Measurements from ENCODE around the gene RASAL2.

Gene RASAL2

GRCh38 chr1:178412400-178412770, 318.5 kb downstream of the RASAL2 start:
- H2AFZ ChIP-seq (ENCODE audit: low read depth, low read length, severe bottlenecking), result no peak overlapping the region
- no peak for TF ChIP-seq CTCF (IDR thresholded peaks at IDR 0.05; ENCODE audit: insufficient read depth, low read length, poor library complexity, severe bottlenecking)
- TF ChIP-seq EZH2phosphoT487 (conservative IDR thresholded peaks at IDR 0.05; ENCODE audit: low read length), result no peak
- no peak overlapping the region for H3K4me2 ChIP-seq (ENCODE audit: low read depth, low read length, poor library complexity, severe bottlenecking)
- no peaks in the 10 kb centered on the region for H3K27me3 ChIP-seq (ENCODE audit: low read length)
- no peaks in the 10 kb centered on the region for H3F3A ChIP-seq (ENCODE audit: insufficient read depth)
- no peaks in the 10 kb centered on the region for H3K9me3 ChIP-seq (ENCODE audit: insufficient read depth, low read length)
- no peak overlapping the region for H3K9ac ChIP-seq (ENCODE audit: low read length)
- no peaks in the 10 kb centered on the region for H3K79me2 ChIP-seq (ENCODE audit: insufficient read depth, low read length)
- no peak overlapping the region for H3K27ac ChIP-seq (ENCODE audit: low read depth, low read length)
- no peak overlapping the region for H3K4me3 ChIP-seq (ENCODE audit: insufficient read depth, low read length, poor library complexity, severe bottlenecking)
- H3K36me3 ChIP-seq (ENCODE audit: low read length), result no peaks in the 10 kb centered on the region
- H3K9me2 ChIP-seq (replicated peaks; ENCODE audit: insufficient read depth, low read length), result no peaks in the 10 kb centered on the region
- H4K20me1 ChIP-seq (ENCODE audit: low read depth, low read length), result no peaks in the 10 kb centered on the region

GRCh38 chr1:178417858-178418257, 324.0 kb downstream of the RASAL2 start:
- no peak overlapping the region for H2AFZ ChIP-seq (ENCODE audit: low read depth, low read length, severe bottlenecking)
- TF ChIP-seq CTCF (IDR thresholded peaks at IDR 0.05; ENCODE audit: insufficient read depth, low read length, poor library complexity, severe bottlenecking) (no peak), EZH2phosphoT487 (conservative IDR thresholded peaks at IDR 0.05; ENCODE audit: low read length) (no peak)
- H3K27ac ChIP-seq (ENCODE audit: low read depth, low read length), result no peak overlapping the region
- no peaks in the 10 kb centered on the region for H3K79me2 ChIP-seq (ENCODE audit: insufficient read depth, low read length)
- no peaks in the 10 kb centered on the region for H3K9me2 ChIP-seq (replicated peaks; ENCODE audit: insufficient read depth, low read length)
- H3K9me3 ChIP-seq (ENCODE audit: insufficient read depth, low read length), result no peaks in the 10 kb centered on the region
- no peak overlapping the region for H3K4me2 ChIP-seq (ENCODE audit: low read depth, low read length, poor library complexity, severe bottlenecking)
- H3K9ac ChIP-seq (ENCODE audit: low read length), result no peak overlapping the region
- no peaks in the 10 kb centered on the region for H3K27me3 ChIP-seq (ENCODE audit: low read length)
- no peaks in the 10 kb centered on the region for H4K20me1 ChIP-seq (ENCODE audit: low read depth, low read length)
- no peaks in the 10 kb centered on the region for H3F3A ChIP-seq (ENCODE audit: insufficient read depth)
- H3K4me3 ChIP-seq (ENCODE audit: insufficient read depth, low read length, poor library complexity, severe bottlenecking), result no peak overlapping the region
- no peaks in the 10 kb centered on the region for H3K36me3 ChIP-seq (ENCODE audit: low read length)

- no peaks in the 10 kb centered on the region for H4K20me1 ChIP-seq (ENCODE audit: low read depth, low read length)
- no peaks in the 10 kb centered on the region for H3F3A ChIP-seq (ENCODE audit: insufficient read depth)
- H2AFZ ChIP-seq (ENCODE audit: low read depth, low read length, severe bottlenecking), result no peak overlapping the region
- no peaks in the 10 kb centered on the region for H3K9me3 ChIP-seq (ENCODE audit: insufficient read depth, low read length)
- no peaks in the 10 kb centered on the region for H3K36me3 ChIP-seq (ENCODE audit: low read length)
- H3K79me2 ChIP-seq (ENCODE audit: insufficient read depth, low read length), result no peaks in the 10 kb centered on the region
- no peak for TF ChIP-seq CTCF (IDR thresholded peaks at IDR 0.05; ENCODE audit: insufficient read depth, low read length, poor library complexity, severe bottlenecking)
- no peak for TF ChIP-seq EZH2phosphoT487 (conservative IDR thresholded peaks at IDR 0.05; ENCODE audit: low read length)
- H3K9me2 ChIP-seq (replicated peaks; ENCODE audit: insufficient read depth, low read length), result no peaks in the 10 kb centered on the region
- H3K9ac ChIP-seq (ENCODE audit: low read length), result no peak overlapping the region
- H3K4me2 ChIP-seq (ENCODE audit: low read depth, low read length, poor library complexity, severe bottlenecking), result no peak overlapping the region
- H3K4me3 ChIP-seq (ENCODE audit: insufficient read depth, low read length, poor library complexity, severe bottlenecking), result no peak overlapping the region
- no peaks in the 10 kb centered on the region for H3K27me3 ChIP-seq (ENCODE audit: low read length)
- H3K27ac ChIP-seq (ENCODE audit: low read depth, low read length), result no peak overlapping the region
These were observed 324.5 kb downstream of the RASAL2 start for GRCh38 chr1:178418284-178418955.
